GM10266 (cell line): Measurements from ENCODE around the gene SMTNL1.

Experiments used
- DNase-seq: peaks from one replicate; pipeline ENCODE4 v3.0.0; 2012; ENCODE audit errors: extremely low spot score
- CTCF ChIP-seq: IDR thresholded peaks from 2 replicates; pipeline ENCODE4 v1.5.1; 2012; ENCODE audit warnings: mild to moderate bottlenecking, low read depth; ENCODE audit not compliant: control insufficient read depth, insufficient read depth; ENCODE audit errors: missing control alignments

SMTNL1 gene

GRCh38 chr11:57541169-57541568, 3.8 kb downstream of the SMTNL1 start:
- no peak for TF ChIP-seq CTCF
- DNase-seq: no peak

- no peak for TF ChIP-seq CTCF
- DNase-seq: no peak
These were observed 5.2 kb downstream of the SMTNL1 start for GRCh38 chr11:57542582-57542981.

- TF ChIP-seq CTCF: no peak
- DNase-seq: no peak
These were observed 6.2 kb downstream of the SMTNL1 start for GRCh38 chr11:57543593-57543992.

- no peak for TF ChIP-seq CTCF
- DNase-seq: no peak
These were observed 7.2 kb downstream of the SMTNL1 start for GRCh38 chr11:57544566-57544965.

DNA sequence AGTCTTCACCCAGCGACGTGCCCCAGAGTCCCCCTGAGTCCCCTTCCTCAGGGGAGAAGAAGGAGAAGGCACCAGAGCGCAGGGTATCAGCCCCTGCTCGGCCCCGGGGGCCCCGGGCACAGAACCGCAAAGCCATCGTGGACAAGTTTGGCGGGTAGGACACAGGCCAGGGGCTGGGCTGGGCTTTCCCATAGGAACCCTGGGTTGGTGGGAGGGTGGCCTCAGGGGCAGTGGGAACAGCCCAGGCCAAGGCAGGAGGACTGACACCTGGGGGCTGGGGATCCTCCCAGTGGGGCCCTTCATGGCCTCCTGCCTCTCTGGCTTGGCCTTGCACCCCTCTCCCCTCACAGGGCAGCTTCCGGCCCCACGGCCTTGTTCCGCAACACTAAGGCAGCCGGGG, 8.5 kb downstream of the SMTNL1 start:
- no peak for TF ChIP-seq CTCF
- DNase-seq: no peak

- DNase-seq: no peak
- TF ChIP-seq CTCF: no peak
These were observed 9.1 kb downstream of the SMTNL1 start for GRCh38 chr11:57546451-57546850.

DNA sequence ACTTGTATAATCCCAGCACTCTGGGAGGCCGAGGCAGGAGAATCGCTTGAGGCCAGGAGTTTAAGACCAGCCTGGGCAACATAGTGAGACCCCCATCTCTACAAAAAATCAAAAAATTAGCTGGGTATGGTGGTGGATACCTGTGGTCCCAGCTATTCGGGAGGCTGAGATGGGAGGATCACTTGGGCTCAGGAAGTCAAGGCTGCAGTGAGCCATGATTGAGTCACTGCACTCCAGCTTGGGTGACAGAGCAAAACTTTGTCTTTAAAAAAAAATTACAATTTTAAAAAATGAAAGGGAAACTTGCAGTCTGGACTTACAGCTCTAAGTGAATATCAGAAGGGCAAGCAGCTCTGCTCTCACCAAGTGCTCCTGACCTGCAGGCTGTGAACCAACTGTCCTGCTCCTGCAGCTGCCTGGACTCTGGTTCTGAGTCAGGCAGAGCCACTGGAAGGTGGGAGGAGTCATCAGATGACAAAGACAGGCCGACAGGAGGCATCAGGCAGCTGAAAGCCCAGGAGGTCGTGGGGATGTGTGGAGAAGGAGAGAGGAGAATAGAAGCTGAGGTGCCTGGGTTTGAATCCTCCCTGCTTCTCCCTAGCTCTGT, 9.6 kb downstream of the SMTNL1 start:
- peak; percentile 60 for DNase-seq
- TF ChIP-seq CTCF: peak; percentile 17
